ENCODE measurements around the gene EYS.

EYS gene

DNA sequence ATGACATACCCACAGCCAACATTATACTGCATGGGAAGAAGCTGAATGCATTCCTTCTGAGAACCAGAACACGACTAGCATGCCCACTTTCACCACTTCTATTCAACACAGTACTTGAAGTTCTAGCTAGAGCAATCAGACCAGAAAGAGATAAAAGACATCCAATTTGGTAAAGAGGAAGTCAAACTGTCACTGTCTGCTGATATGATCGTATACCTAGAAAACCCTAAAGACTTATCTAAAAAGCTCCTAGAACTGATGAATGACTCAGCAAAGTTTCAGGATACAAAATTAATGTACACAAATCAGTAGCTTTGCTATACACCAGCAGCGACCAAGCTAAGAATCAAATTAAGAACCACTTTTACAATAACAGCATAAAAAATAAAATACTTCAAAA lies 60.5 kb downstream of the EYS start:
- TF ChIP-seq, protein P1, sequence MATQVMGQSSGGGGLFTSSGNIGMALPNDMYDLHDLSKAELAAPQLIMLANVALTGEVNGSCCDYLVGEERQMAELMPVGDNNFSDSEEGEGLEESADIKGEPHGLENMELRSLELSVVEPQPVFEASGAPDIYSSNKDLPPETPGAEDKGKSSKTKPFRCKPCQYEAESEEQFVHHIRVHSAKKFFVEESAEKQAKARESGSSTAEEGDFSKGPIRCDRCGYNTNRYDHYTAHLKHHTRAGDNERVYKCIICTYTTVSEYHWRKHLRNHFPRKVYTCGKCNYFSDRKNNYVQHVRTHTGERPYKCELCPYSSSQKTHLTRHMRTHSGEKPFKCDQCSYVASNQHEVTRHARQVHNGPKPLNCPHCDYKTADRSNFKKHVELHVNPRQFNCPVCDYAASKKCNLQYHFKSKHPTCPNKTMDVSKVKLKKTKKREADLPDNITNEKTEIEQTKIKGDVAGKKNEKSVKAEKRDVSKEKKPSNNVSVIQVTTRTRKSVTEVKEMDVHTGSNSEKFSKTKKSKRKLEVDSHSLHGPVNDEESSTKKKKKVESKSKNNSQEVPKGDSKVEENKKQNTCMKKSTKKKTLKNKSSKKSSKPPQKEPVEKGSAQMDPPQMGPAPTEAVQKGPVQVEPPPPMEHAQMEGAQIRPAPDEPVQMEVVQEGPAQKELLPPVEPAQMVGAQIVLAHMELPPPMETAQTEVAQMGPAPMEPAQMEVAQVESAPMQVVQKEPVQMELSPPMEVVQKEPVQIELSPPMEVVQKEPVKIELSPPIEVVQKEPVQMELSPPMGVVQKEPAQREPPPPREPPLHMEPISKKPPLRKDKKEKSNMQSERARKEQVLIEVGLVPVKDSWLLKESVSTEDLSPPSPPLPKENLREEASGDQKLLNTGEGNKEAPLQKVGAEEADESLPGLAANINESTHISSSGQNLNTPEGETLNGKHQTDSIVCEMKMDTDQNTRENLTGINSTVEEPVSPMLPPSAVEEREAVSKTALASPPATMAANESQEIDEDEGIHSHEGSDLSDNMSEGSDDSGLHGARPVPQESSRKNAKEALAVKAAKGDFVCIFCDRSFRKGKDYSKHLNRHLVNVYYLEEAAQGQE (IDR thresholded peaks at IDR 0.05; ENCODE audit: insufficient read depth in 1 of 2, low read depth in 2 of 2, low read length in 2 of 2), result no peak
- TF ChIP-seq TAF1 (IDR thresholded peaks at IDR 0.05; ENCODE audit: borderline replicate concordance, insufficient read depth, low read length) (no peak), SIN3A (IDR thresholded peaks at IDR 0.05; ENCODE audit: borderline replicate concordance, insufficient read depth, low read length) (no peak), FOXP2 (optimal IDR thresholded peaks at IDR 0.05; ENCODE audit: borderline replicate concordance, extremely low read depth, extremely low read length, insufficient read depth) (no peak)

DNA sequence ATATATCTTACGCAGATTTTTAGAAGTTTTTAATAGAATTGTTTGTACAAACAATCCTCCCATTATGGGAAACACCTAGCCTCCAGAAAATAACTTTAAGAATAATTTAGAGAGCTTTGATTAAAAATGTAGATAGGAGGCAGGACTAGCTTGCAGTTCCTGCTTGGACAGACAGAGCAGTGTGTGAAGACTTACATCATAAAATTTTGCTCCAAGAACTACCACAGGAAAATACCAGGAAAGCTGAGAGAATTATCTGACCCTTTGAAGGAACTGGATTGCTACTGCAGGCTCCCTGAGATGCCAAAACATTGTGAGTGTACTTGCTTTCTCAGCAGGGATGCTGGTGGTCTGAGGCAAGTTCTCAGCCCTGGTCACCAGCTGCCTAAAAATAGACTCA lies 64.2 kb downstream of the EYS start:
- no peak for TF ChIP-seq SIN3A (IDR thresholded peaks at IDR 0.05; ENCODE audit: borderline replicate concordance, insufficient read depth, low read length)
- no peak for TF ChIP-seq TAF1 (IDR thresholded peaks at IDR 0.05; ENCODE audit: borderline replicate concordance, insufficient read depth, low read length)

DNA sequence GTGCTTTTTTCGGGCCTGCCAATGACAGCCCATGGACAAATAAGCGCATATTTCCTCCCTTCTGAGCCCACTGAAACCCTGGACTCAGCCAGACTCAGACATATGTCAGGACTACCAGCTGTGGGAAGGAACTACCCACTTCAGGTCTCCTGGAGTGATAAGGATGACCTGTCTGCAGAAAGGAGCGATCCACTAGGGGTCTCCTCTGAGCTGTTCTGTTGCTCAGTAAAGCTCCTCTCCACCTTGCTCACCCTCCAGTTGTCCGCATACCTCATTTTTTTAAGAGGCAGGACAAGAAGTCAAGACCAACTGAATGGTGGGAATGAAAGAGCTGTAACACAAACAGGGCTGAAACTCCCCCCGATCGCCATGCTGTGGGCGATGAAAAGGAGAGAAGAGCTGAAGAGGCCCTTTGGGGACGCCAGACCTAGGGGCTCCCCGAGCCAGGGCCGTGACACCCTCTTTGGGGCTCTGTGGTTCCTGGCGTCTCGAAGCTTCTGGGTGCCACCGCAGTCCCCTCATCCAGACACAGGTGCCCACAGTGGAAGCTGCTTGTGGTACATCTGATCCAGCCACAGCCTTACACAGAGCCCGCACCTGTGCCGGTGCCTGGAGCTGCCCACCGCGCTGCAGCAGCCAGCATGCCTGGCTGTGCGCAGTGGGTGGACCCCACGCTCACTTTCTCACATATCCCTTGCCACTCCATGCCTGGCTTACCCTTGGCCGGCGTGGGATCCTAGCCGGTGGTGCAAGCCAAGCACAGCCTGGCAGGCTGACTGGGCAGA lies 68.8 kb downstream of the EYS start:
- no peak for TF ChIP-seq FOXP2 (optimal IDR thresholded peaks at IDR 0.05; ENCODE audit: borderline replicate concordance, extremely low read depth, extremely low read length, insufficient read depth)
- TF ChIP-seq POLR2AphosphoS5 (IDR thresholded peaks at IDR 0.05; ENCODE audit: low read depth, low read length), result no peak
- TF ChIP-seq, protein P1 (IDR thresholded peaks at IDR 0.05; ENCODE audit: insufficient read depth in 1 of 2, low read depth in 2 of 2, low read length in 2 of 2), result no peak
- TF ChIP-seq SIN3A (IDR thresholded peaks at IDR 0.05; ENCODE audit: borderline replicate concordance, insufficient read depth, low read length), result no peak

DNA sequence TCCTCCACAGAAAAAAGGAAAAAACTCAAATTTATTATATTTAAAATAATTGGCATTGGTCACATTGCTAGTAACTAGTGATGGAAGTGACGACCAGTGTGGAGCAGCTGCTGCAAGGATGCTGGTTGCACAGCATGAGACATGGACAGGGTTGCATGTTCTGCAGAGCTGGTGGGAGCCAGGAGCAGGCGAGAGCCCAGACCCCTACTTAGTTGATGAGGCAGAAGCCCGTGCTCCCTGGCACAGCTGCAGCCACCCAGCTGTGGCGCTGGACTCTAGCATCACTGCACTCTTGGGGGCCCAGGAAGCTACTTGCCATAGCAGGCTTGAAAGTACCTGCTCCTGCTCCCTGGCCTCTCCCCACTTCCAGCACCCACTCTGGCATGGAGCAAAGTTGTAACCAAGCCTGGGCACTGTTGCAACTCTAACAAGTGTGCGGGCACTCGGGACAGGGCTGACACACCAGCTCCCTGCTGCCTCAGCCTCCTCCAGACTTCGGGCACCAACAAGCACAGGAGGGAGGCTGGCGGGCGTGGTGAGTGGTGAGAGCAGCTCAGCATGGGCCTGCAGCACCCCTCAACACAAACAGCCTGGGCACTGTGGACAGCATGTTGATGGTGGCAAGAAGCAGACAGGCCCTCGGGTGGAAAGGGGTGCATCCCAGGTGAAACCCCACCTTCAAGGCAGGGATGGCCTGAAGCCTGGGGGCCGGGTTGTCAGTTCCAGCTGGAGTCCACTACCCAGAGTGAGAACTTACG lies 69.6 kb downstream of the EYS start:
- TF ChIP-seq SIN3A (IDR thresholded peaks at IDR 0.05; ENCODE audit: borderline replicate concordance, insufficient read depth, low read length) (no peak), POLR2AphosphoS5 (IDR thresholded peaks at IDR 0.05; ENCODE audit: low read depth, low read length) (no peak), TAF1 (IDR thresholded peaks at IDR 0.05; ENCODE audit: borderline replicate concordance, insufficient read depth, low read length) (no peak), FOXP2 (optimal IDR thresholded peaks at IDR 0.05; ENCODE audit: borderline replicate concordance, extremely low read depth, extremely low read length, insufficient read depth) (no peak)
- TF ChIP-seq, protein P1 (IDR thresholded peaks at IDR 0.05; ENCODE audit: insufficient read depth in 1 of 2, low read depth in 2 of 2, low read length in 2 of 2), result no peak

- no peak for TF ChIP-seq TAF1 (IDR thresholded peaks at IDR 0.05; ENCODE audit: borderline replicate concordance, insufficient read depth, low read length)
- no peak for TF ChIP-seq POLR2AphosphoS5 (IDR thresholded peaks at IDR 0.05; ENCODE audit: low read depth, low read length)
- TF ChIP-seq, protein P1 (IDR thresholded peaks at IDR 0.05; ENCODE audit: insufficient read depth in 1 of 2, low read depth in 2 of 2, low read length in 2 of 2), result no peak
- TF ChIP-seq FOXP2 (optimal IDR thresholded peaks at IDR 0.05; ENCODE audit: borderline replicate concordance, extremely low read depth, extremely low read length, insufficient read depth), result no peak
- TF ChIP-seq SIN3A (IDR thresholded peaks at IDR 0.05; ENCODE audit: borderline replicate concordance, insufficient read depth, low read length), result no peak
These were observed 73.5 kb downstream of the EYS start for GRCh38 chr6:65633501-65633900.
